K562 (cell line): ENCODE results near the gene UBA3. TPM values are rescaled to one million over a fixed set of nuclear protein-coding genes. Genes with fewer than 3 reads are reported as not detected.

Experiments used
- ATAC-seq: fragments of 200-7000 bp; cut with Tn5 transposase; 3 replicates; pipeline ENCODE4 v1.9.1; 2020; ENCODE audit warnings: moderate library complexity
- BruUV-seq: library from RNA; stranded (reverse); fragments of 400-500 nt; replicated peaks from 2 replicates; lab custom pipeline; 2021; lab: Mats Ljungman, UMichigan
- CTCF ChIA-PET: fragments of 300-600 bp; formaldehyde crosslinking; extraction: SDS; loops from one replicate; lab custom pipeline; 2021; ENCODE audit warnings: low intra/inter-chr PET ratio; lab: Yijun Ruan, JAX
- POLR2A ChIA-PET: fragments of 300-600, 350-650 bp; sonication (Branson Sonifier 250); formaldehyde crosslinking; extraction: SDS; loops from one replicate; lab custom pipeline; 2021; ENCODE audit warnings: antibody characterized with exemption, inconsistent platforms; lab: Yijun Ruan, JAX
- DNase-seq, 4 experiments: peaks; one replicate each; pipeline versions ENCODE4 v3.0.0 to v3.0.0-alpha.2; 2011 to 2018; ENCODE audit warnings: low spot score in 3 of 4, mixed read lengths in 3 of 4; ENCODE audit errors: extremely low read depth in 1 of 4
- FAIRE-seq: peaks from 2 replicates; lab custom pipeline; 2011; peaks lifted over from hg19 to GRCh38; lab: Jason Lieb, UNC
- H2AFZ ChIP-seq: 2 replicates; pipeline ENCODE4 v1.6.0; 2011; ENCODE audit warnings: low read depth, low read length, control low read depth, inconsistent platforms
- H3K27ac ChIP-seq: fragments of 200-600 bp; 3 replicates; pipeline ENCODE4 v1.8.0; 2011; ENCODE audit warnings: low read depth, mild to moderate bottlenecking, control low read depth, inconsistent platforms, low read length, moderate library complexity, mixed read lengths; ENCODE audit errors: extremely low read depth
- H3K27me3 ChIP-seq, 2 experiments: fragments of 300-600 bp in 1 of 2; 2 replicates in 1 of 2; 3 replicates in 1 of 2; pipeline versions ENCODE4 v1.6.0 to v1.8.0; 2011; ENCODE audit warnings: inconsistent platforms in 2 of 2, low read length in 2 of 2, mild to moderate bottlenecking in 1 of 2, mixed read lengths in 1 of 2, moderate library complexity in 1 of 2; ENCODE audit not compliant: control insufficient read depth in 2 of 2, insufficient read depth in 2 of 2
- H3K36me3 ChIP-seq: fragments of 300-600 bp; 3 replicates; pipeline ENCODE4 v1.8.0; 2011; ENCODE audit warnings: mild to moderate bottlenecking, low read length, inconsistent platforms; ENCODE audit not compliant: control insufficient read depth, insufficient read depth
- H3K4me1 ChIP-seq, 2 experiments: fragments of 200-600 bp in 1 of 2; replicated peaks in 1 of 2; 2 replicates in 1 of 2; 3 replicates in 1 of 2; pipeline versions ENCODE4 v1.5.1 to v1.8.0; 2011; ENCODE audit warnings: inconsistent platforms in 2 of 2, low read length in 2 of 2, mild to moderate bottlenecking in 1 of 2, mixed read lengths in 1 of 2, moderate library complexity in 1 of 2; ENCODE audit not compliant: control insufficient read depth in 2 of 2, insufficient read depth in 2 of 2
- H3K4me2 ChIP-seq: 2 replicates; pipeline ENCODE4 v1.6.1; 2011; ENCODE audit warnings: low read length, control low read depth, inconsistent platforms, mixed read lengths; ENCODE audit not compliant: insufficient read depth
- H3K4me3 ChIP-seq: fragments of 200-600 bp; sonication (generic), shearing (Covaris generic); 2 replicates; pipeline ENCODE4 v1.5.1; 2016; ENCODE audit warnings: control low read depth, inconsistent platforms
- H3K79me2 ChIP-seq: fragments of 200-600 bp; 3 replicates; pipeline ENCODE4 v1.8.0; 2011; ENCODE audit warnings: low read length, inconsistent platforms; ENCODE audit not compliant: control insufficient read depth, insufficient read depth
- H3K9ac ChIP-seq, 2 experiments: 2 replicates each; pipeline versions ENCODE4 v1.6.0 to v1.6.1; 2011; ENCODE audit warnings: low read depth in 2 of 2, low read length in 2 of 2, control low read depth in 1 of 2, inconsistent platforms in 1 of 2, mild to moderate bottlenecking in 1 of 2, mixed read lengths in 1 of 2; ENCODE audit not compliant: insufficient read depth in 1 of 2
- H3K9me1 ChIP-seq: one replicate; pipeline ENCODE4 v1.6.0; 2011; ENCODE audit warnings: inconsistent platforms, mild to moderate bottlenecking, low read length, moderate library complexity; ENCODE audit not compliant: control insufficient read depth, insufficient read depth
- H3K9me3 ChIP-seq: replicated peaks from 2 replicates; pipeline ENCODE4 v1.5.1; 2011; ENCODE audit warnings: low read depth, low read length, inconsistent platforms; ENCODE audit not compliant: control insufficient read depth, insufficient read depth
- H4K20me1 ChIP-seq: replicated peaks from 2 replicates; pipeline ENCODE4 v1.6.1; 2011; ENCODE audit warnings: low read length, inconsistent platforms, mixed read lengths; ENCODE audit not compliant: control insufficient read depth, insufficient read depth
- HDAC3 ChIP-seq: fragments of 450-650 bp; IDR thresholded peaks from 2 replicates; pipeline ENCODE4 v1.6.1; 2018; ENCODE audit warnings: borderline replicate concordance, mild to moderate bottlenecking, moderate library complexity; ENCODE audit not compliant: partially characterized antibody
- HNRNPL ChIP-seq: fragments of 200-400 bp; formaldehyde crosslinking; IDR thresholded peaks from 2 replicates; pipeline ENCODE4 v1.6.1; 2017; ENCODE audit warnings: low read depth, mild to moderate bottlenecking, low read length
- MCM3 ChIP-seq: fragments of 450-650 bp; IDR thresholded peaks from 2 replicates; pipeline ENCODE4 v1.6.1; 2016
- NCOA4 ChIP-seq: fragments of 450-650 bp; IDR thresholded peaks from 2 replicates; pipeline ENCODE4 v1.6.1; 2018; ENCODE audit warnings: mild to moderate bottlenecking; ENCODE audit not compliant: partially characterized antibody
- NFIC ChIP-seq: fragments of 450-650 bp; IDR thresholded peaks from 2 replicates; pipeline ENCODE4 v1.6.1; 2017; ENCODE audit warnings: mild to moderate bottlenecking, inconsistent platforms
- POU5F1 ChIP-seq: fragments of 150-350 bp; IDR thresholded peaks from 2 replicates; pipeline ENCODE4 v1.6.1; 2014; ENCODE audit warnings: borderline replicate concordance, low read length, low read depth, mild to moderate bottlenecking; ENCODE audit not compliant: partially characterized antibody
- SMAD2 ChIP-seq: fragments of 150-350 bp; IDR thresholded peaks from 2 replicates; pipeline ENCODE4 v1.6.1; 2014; ENCODE audit warnings: low read depth, mild to moderate bottlenecking, low read length
- SMARCA4 ChIP-seq: fragments of 450-650 bp; IDR thresholded peaks from 2 replicates; pipeline ENCODE4 v1.6.1; 2016
- STAT5A ChIP-seq: IDR thresholded peaks from 2 replicates; pipeline ENCODE4 v1.6.1; 2012; ENCODE audit warnings: low read length, inconsistent platforms, borderline replicate concordance
- TAF7 ChIP-seq: fragments of 450-650 bp; IDR thresholded peaks from 2 replicates; pipeline ENCODE4 v1.6.1; 2016; ENCODE audit warnings: missing genetic modification characterization, missing compliant biosample characterization
- WHSC1 ChIP-seq: IDR thresholded peaks from one replicate; pipeline ENCODE4 v1.6.1; 2012; ENCODE audit warnings: low read length, control low read depth, inconsistent platforms
- ZNF165 ChIP-seq: fragments of 250-450 bp; sonication (Bioruptor Pico); IDR thresholded peaks from 2 replicates; pipeline ENCODE4 v1.4.0; 2020; ENCODE audit warnings: borderline replicate concordance
- ZNF431 ChIP-seq: sonication (generic); formaldehyde crosslinking; IDR thresholded peaks from 2 replicates; pipeline ENCODE4 v1.8.0; 2022; ENCODE audit warnings: mild to moderate bottlenecking, missing genetic modification reagents
- WGBS: fragments of 100-300 bp; shearing (Covaris generic); methylation state at CpG from one replicate; pipeline ENCODE4 v1.1.6; 2016; ENCODE audit warnings: low coverage, mixed read lengths; ENCODE audit not compliant: insufficient coverage; ENCODE audit errors: missing lambda C conversion rate; 5-methylcytosine and 5-hydroxymethylcytosine counted together
- in situ Hi-C: fragments of 300-500 bp; cut with MboI; formaldehyde crosslinking; loops from 4 replicates; pipeline ENCODE4 v1.15.0; 2018; ENCODE audit warnings: inconsistent platforms, mixed read lengths
- intact Hi-C: fragments of 100-400 bp; cut with micrococcal nuclease; formaldehyde crosslinking; loops from 2 replicates; pipeline ENCODE4 v1.14.2; 2022
- polyA plus RNA-seq, 8 experiments: library from polyadenylated mRNA; depleted of rRNA in 4 of 8; stranded (reverse) in 5 of 8; unstranded in 3 of 8; fragments of >200 nt; fragmentation: Nextera tagmentation in 2 of 8; fragmentation: Illumina TruSeq in 1 of 8; extraction: Ambion mirVana in 2 of 8; extraction: Trizol in 1 of 8; gene quantifications; 2 replicates each; pipeline versions ENCODE4 v1.2.1 to v1.2.3, GENCODE V29; 2011 to 2014; ENCODE audit warnings: inconsistent platforms in 1 of 8, missing spikeins in 1 of 8
- total RNA-seq, 7 experiments: library from RNA; depleted of rRNA in 6 of 7; stranded (reverse); fragments of >200 nt in 6 of 7; fragmentation: Illumina TruSeq in 2 of 7; extraction: Trizol in 2 of 7; gene quantifications; 2 replicates each; pipeline versions ENCODE4 v1.2.1 to v1.2.3, GENCODE V29; 2011 to 2021; ENCODE audit warnings: low replicate concordance in 1 of 7
- TF ChIP-seq, protein P1 (sequence below): fragments of 150-350 bp; conservative IDR thresholded peaks from 2 replicates; pipeline ENCODE4 v1.6.1; 2014; ENCODE audit warnings: low read length
- TF ChIP-seq, protein P2 (sequence below): fragments of 450-650 bp; IDR thresholded peaks from 2 replicates; pipeline ENCODE4 v1.6.1; 2016
- TF ChIP-seq, protein P3 (sequence below): fragments of 450-650 bp; formaldehyde crosslinking; IDR thresholded peaks from 2 replicates; pipeline ENCODE4 v1.4.0; 2020; ENCODE audit warnings: mild to moderate bottlenecking
- TF ChIP-seq, protein P4 (sequence below): fragments of 450-650 bp; IDR thresholded peaks from 2 replicates; pipeline ENCODE4 v1.6.1; 2018; ENCODE audit not compliant: partially characterized antibody

Gene UBA3
- total and polyA plus RNA-seq, 9 of the 15 experiments (the other 6 are each of a cell fraction or from before 2014, with no cell fraction given) = 23.2 to 80.0 (median 38.6) TPM

DNA sequence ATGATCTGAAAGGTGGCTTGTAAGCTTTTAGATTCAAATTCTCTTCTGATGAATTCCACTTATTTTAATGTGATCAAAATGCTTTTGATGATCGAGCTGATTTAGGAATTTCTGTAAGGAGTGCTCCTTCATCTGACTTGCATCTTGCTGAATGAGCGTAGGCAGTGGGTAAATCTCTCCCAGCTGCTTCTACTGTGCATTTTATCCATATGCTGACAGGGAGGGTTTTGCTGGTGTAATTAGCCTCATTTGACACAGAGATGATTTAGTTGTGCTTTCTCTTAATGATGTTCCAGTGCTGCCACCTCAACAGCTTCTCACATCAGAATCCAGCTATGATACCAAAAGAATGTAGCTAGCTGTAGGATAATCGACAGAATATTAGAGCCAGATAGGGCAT is 46.1 kb upstream of the UBA3 start:
- 21% methylated on average over 3 of the region's 3 CpGs for WGBS
- H3K4me2 ChIP-seq = no peak overlapping the region
- H3K9me1 ChIP-seq = no peaks in the 10 kb centered on the region
- H3K4me1 ChIP-seq = no peaks in the 10 kb centered on the region
- no TSS peak for BruUV-seq
- no peak overlapping the region for H3K27ac ChIP-seq
- no peaks in the 10 kb centered on the region for H4K20me1 ChIP-seq
- H3K4me3 ChIP-seq = no peak overlapping the region
- H3K27me3 ChIP-seq = no peaks in the 10 kb centered on the region; a peak in 1 of 5 replicates
- H3K79me2 ChIP-seq = no peaks in the 10 kb centered on the region
- H2AFZ ChIP-seq = no peak overlapping the region
- H3K9me3 ChIP-seq = no peaks in the 10 kb centered on the region
- in situ Hi-C loops = no loop called here
- H3K9ac ChIP-seq = no peak overlapping the region
- POLR2A ChIA-PET = interaction anchor here (0.5 kb wide), 1 partner anchor 544 kb away, joined by 4 read pairs; no protein-coding TSS in a partner anchor
- H3K36me3 ChIP-seq = no peaks in the 10 kb centered on the region
- DNase-seq = no peak
- CTCF ChIA-PET = no interaction called here
- ATAC-seq = no peak
- FAIRE-seq = no peak
- intact Hi-C loops = no loop called here
- no peak for TF ChIP-seq MCM3
- TF ChIP-seq STAT5A = no peak
- no peak for TF ChIP-seq SMARCA4
- TF ChIP-seq, protein P1, sequence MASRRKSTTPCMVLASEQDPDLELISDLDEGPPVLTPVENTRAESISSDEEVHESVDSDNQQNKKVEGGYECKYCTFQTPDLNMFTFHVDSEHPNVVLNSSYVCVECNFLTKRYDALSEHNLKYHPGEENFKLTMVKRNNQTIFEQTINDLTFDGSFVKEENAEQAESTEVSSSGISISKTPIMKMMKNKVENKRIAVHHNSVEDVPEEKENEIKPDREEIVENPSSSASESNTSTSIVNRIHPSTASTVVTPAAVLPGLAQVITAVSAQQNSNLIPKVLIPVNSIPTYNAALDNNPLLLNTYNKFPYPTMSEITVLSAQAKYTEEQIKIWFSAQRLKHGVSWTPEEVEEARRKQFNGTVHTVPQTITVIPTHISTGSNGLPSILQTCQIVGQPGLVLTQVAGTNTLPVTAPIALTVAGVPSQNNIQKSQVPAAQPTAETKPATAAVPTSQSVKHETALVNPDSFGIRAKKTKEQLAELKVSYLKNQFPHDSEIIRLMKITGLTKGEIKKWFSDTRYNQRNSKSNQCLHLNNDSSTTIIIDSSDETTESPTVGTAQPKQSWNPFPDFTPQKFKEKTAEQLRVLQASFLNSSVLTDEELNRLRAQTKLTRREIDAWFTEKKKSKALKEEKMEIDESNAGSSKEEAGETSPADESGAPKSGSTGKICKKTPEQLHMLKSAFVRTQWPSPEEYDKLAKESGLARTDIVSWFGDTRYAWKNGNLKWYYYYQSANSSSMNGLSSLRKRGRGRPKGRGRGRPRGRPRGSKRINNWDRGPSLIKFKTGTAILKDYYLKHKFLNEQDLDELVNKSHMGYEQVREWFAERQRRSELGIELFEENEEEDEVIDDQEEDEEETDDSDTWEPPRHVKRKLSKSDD = no peak
- TF ChIP-seq, protein P2, sequence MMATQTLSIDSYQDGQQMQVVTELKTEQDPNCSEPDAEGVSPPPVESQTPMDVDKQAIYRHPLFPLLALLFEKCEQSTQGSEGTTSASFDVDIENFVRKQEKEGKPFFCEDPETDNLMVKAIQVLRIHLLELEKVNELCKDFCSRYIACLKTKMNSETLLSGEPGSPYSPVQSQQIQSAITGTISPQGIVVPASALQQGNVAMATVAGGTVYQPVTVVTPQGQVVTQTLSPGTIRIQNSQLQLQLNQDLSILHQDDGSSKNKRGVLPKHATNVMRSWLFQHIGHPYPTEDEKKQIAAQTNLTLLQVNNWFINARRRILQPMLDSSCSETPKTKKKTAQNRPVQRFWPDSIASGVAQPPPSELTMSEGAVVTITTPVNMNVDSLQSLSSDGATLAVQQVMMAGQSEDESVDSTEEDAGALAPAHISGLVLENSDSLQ = no peak
- TF ChIP-seq, protein P3, sequence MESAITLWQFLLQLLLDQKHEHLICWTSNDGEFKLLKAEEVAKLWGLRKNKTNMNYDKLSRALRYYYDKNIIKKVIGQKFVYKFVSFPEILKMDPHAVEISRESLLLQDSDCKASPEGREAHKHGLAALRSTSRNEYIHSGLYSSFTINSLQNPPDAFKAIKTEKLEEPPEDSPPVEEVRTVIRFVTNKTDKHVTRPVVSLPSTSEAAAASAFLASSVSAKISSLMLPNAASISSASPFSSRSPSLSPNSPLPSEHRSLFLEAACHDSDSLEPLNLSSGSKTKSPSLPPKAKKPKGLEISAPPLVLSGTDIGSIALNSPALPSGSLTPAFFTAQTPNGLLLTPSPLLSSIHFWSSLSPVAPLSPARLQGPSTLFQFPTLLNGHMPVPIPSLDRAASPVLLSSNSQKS = no peak
- TF ChIP-seq HDAC3 = no peak
- TF ChIP-seq TAF7 (tag) = no peak
- TF ChIP-seq HNRNPL = no peak
- no peak for TF ChIP-seq WHSC1
- no peak for TF ChIP-seq NFIC
- TF ChIP-seq POU5F1 = no peak
- no peak for TF ChIP-seq ZNF431 (CRISPR knock-in tag)
- TF ChIP-seq, protein P4, sequence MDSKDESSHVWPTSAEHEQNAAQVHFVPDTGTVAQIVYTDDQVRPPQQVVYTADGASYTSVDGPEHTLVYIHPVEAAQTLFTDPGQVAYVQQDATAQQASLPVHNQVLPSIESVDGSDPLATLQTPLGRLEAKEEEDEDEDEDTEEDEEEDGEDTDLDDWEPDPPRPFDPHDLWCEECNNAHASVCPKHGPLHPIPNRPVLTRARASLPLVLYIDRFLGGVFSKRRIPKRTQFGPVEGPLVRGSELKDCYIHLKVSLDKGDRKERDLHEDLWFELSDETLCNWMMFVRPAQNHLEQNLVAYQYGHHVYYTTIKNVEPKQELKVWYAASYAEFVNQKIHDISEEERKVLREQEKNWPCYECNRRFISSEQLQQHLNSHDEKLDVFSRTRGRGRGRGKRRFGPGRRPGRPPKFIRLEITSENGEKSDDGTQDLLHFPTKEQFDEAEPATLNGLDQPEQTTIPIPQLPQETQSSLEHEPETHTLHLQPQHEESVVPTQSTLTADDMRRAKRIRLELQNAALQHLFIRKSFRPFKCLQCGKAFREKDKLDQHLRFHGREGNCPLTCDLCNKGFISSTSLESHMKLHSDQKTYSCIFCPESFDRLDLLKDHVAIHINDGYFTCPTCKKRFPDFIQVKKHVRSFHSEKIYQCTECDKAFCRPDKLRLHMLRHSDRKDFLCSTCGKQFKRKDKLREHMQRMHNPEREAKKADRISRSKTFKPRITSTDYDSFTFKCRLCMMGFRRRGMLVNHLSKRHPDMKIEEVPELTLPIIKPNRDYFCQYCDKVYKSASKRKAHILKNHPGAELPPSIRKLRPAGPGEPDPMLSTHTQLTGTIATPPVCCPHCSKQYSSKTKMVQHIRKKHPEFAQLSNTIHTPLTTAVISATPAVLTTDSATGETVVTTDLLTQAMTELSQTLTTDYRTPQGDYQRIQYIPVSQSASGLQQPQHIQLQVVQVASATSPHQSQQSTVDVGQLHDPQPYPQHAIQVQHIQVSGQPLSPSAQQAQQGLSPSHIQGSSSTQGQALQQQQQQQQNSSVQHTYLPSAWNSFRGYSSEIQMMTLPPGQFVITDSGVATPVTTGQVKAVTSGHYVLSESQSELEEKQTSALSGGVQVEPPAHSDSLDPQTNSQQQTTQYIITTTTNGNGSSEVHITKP = no peak
- TF ChIP-seq NCOA4 = no peak
- no peak for TF ChIP-seq ZNF165
- no peak for TF ChIP-seq SMAD2
